HG02943 (cell line): ENCODE data around the gene INHBE.

Experiments
- ATAC-seq: cut with Tn5 transposase; IDR thresholded peaks from one replicate; pipeline ENCODE4 v1.9.1; 2021; ENCODE audit warnings: mild to moderate bottlenecking, low read depth, moderate library complexity; ENCODE audit not compliant: unreplicated experiment

The INHBE gene

DNA sequence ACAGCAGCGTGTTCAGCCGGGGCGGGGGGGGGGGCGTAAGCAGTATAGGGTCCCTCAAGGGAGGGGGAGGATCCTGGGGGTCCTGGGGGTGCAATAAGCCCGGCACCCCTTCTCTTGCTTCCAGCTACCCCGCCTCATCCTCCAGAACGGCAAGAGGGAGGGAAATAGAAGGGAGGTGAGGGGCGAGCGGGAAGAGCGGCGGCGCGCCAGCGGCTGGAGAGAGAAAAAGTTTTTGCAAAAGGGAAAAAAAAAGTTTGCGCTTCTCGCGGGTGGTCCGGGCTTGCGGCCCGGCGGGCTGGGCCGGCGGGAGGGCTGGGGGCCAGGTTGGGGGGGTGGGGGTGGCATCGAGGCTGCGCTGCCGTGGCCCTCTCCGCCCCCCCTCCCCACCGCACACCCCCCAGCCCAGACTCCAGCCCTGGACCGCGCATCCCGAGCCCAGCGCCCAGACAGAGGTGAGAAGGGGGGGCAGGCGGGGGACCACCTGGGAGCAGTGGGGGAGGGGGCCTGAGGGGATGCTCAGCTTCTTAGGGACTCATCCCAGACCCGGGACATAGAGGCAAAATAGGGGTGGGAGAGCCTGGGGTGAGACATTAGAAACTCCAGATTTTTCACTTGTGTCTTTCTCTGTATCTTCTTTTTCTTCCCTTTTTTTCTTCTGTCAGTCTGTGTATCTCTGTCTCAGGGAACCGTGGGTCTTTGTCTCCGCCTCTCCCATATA lies 4.8 kb downstream of the INHBE start, which contains the start of gene GLI1:
Gene GLI1 (plus strand): TSS at position 36 of the 718 bp plus-strand sequence. CDS start 3,907 bp downstream, outside the sequence.
- ATAC-seq = no peak

- ATAC-seq = no peak
Observed at GRCh38 chr12:57460468-57460784, 5.3 kb downstream of the INHBE start.

- no peak for ATAC-seq
Observed at GRCh38 chr12:57460841-57461275, 5.8 kb downstream of the INHBE start.

- no peak for ATAC-seq
Observed at GRCh38 chr12:57461276-57461916, 6.3 kb downstream of the INHBE start.

DNA sequence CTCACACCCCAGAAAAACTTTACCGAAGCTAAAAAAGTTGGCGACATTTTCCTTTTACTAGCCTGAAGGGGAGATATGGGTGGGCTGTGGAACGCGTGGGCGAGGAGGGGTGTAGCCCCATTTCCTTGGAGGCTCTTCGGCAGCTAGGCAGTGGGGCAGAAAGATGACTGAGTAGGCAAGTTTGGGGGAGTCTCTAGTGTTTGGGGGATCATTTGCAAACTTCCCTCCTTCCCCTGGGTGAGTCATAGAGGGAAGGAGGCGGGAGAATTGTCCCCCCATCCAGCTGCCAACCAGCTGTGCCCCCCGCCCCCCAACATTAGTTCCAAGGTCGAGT lies 6.8 kb downstream of the INHBE start:
- ATAC-seq = no peak

GRCh38 chr12:57462251-57462911 lies 7.3 kb downstream of the INHBE start:
- peak; percentile 44 for ATAC-seq

DNA sequence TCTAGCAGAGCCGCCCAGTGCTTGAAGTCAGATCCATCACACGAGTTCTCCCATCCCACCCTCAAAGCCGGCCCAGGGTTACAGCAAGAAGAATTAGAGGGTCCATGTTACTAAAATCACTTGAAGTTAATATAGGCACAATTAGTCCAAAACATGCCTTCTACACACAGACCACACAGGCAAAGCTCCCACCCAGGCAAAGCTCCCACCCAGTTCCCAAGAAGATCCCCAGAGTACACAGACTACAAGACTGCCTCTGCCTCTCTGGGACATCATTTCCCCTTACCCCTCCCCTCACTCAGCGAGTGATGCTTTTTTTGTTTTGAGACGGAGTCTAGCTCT lies 7.8 kb downstream of the INHBE start:
- no peak for ATAC-seq

GRCh38 chr12:57464569-57464968 lies 9.5 kb downstream of the INHBE start:
- no peak for ATAC-seq

DNA sequence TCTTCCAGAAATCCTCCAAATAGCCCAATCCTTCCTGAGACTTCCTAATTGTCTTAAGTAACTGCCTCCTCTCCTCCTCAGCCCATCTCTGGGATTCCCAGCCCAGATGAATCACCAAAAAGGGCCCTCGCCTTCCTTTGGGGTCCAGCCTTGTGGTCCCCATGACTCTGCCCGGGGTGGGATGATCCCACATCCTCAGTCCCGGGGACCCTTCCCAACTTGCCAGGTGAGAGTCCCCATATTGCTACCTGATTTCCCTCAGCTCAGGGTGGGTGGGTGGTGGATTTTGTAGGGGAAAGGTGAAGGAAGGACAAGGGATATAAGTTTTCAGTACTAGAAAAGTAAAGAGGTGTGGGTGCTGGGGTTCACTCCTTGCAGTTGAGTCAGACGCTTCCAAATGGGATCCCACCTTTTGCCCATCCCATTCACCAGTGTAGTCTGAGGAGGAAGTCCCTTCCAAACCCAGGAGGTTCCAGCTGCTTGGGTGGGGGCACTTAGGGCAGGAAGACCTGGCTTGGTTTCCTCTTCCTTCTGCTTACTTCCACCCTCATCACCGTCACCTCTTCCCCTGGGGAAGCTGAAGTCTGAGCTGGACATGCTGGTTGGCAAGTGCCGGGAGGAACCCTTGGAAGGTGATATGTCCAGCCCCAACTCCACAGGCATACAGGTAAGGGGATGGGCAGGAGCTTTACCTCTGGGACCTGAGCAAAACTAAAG lies 10.1 kb downstream of the INHBE start:
- ATAC-seq = no peak

DNA sequence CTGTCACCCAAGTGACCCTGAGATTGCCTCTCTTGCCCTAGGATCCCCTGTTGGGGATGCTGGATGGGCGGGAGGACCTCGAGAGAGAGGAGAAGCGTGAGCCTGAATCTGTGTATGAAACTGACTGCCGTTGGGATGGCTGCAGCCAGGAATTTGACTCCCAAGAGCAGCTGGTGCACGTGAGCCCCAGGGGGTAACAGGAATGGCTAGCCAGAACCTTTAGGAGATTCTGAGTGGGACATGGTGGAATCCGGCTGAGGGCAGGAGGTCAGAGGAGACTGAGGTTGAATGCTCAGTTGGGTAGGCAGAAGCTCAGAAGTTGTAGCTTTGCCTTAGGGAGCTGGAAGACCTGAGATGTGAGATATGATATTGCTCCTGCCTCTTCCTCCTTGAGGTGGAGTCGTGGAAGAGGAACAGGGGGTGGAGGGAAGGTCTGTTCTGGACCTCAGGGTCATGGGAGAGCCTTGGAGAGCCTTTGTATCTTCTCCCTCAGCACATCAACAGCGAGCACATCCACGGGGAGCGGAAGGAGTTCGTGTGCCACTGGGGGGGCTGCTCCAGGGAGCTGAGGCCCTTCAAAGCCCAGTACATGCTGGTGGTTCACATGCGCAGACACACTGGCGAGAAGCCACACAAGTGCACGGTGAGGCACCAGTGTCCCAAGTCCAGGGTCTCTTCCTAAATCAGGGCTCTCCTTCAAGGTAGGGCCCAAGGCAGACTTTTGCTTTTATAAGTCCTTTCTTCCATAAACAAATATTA lies 10.8 kb downstream of the INHBE start:
- ATAC-seq = no peak

DNA sequence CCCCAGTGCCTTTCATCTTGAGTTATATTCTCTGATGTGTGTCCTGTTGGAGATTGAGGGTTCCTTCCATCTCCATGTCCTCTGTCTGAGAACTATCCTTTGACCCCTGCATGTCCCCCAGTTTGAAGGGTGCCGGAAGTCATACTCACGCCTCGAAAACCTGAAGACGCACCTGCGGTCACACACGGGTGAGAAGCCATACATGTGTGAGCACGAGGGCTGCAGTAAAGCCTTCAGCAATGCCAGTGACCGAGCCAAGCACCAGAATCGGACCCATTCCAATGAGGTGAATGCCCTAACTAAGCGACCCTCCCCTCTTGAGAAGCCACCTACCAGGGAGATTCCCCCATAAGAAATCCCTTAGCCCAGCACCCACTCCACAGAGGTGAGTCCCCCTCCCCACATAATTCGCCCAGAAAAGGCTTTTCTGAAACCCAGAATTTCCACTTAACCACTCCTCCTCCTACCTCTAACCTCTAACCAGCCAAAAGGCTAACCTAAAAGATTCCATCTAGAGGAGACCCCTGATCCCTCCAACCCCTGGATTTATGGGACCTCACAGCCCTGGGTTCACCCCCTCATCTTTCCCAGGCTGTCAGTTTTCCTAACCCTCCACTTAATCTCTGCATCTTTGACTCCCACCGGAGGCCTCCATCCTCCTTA lies 12.2 kb downstream of the INHBE start:
- no peak for ATAC-seq

- no peak for ATAC-seq
Observed at GRCh38 chr12:57467915-57468314, 12.8 kb downstream of the INHBE start.

DNA sequence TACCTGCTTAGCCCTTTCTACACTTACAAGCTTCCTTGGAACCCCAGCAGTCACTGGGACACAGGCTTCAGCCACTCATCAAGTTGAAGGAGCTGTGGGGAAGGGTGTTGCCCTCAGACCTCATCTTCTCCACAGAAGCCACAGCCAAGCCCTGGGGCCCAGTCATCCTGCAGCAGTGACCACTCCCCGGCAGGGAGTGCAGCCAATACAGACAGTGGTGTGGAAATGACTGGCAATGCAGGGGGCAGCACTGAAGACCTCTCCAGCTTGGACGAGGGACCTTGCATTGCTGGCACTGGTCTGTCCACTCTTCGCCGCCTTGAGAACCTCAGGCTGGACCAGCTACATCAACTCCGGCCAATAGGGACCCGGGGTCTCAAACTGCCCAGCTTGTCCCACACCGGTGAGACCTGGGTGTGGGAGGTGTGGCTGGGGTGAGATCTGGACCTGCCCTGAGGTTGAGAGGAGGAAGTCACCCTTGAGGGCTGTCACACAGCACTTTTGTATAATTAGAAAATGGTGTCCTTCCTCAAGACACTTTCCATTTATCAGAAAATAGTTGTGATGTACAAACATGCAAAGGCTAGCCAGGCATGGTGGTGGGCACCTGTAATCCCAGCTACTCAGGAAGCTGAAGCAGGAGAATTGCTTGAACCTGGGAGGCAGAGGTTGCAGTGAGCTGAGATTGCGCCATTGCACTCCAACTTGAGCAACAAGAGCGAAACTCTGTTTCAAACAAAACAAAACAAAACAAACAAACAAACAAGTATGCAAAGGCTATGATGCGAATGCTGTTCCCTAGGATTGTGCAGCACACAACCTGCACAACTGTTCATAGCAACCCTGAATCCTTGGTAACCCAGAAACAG lies 14.4 kb downstream of the INHBE start:
- no peak for ATAC-seq

- ATAC-seq = no peak
Observed at GRCh38 chr12:57470286-57470969, 15.3 kb downstream of the INHBE start.

- ATAC-seq = no peak
Observed at GRCh38 chr12:57470970-57471656, 16.0 kb downstream of the INHBE start.

DNA sequence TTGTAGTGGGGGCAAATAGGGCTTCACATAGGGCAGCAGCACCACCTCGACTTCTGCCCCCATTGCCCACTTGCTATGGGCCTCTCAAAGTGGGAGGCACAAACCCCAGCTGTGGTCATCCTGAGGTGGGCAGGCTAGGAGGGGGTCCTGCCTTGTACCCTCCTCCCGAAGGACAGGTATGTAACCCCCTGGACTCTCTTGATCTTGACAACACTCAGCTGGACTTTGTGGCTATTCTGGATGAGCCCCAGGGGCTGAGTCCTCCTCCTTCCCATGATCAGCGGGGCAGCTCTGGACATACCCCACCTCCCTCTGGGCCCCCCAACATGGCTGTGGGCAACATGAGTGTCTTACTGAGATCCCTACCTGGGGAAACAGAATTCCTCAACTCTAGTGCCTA lies 16.6 kb downstream of the INHBE start:
- no peak for ATAC-seq

DNA sequence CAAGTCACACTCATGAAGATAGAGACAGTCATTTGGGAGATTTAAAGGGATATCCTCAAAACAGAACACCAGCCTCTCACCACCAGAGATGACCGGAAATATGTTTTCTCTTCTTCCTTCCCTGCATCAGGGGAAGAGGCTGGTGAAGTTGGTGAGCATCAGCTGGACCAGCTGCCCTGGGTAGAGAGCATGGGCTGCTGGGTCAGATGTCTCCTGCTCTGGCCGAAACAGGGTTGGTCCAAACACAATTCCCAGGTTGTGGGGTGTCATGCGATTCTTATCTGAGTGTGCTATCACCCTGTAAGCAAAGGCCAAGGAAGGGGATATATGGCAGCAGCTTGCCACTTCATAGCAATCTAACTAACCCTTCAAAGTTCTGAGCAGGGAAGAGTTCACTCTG lies 17.3 kb downstream of the INHBE start:
- no peak for ATAC-seq

DNA sequence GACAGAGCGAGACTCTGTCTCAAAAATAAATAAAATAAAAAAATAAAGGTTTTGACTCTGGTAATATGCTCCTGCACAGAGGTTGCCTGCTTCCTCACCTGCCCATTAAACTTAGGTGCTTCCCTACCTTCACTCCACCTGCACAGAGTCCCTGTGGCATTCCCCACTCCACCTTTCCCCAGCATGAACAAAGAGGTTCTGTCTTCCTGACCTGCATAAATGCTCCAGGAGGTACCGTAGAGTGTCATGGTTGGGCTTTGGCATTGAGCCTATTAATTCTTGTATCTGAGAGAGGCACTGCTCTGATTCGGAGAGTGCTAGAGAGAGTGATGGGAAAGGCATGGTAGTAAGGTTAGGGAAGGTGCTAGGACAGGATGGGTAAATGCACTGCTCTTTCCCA lies 18.3 kb downstream of the INHBE start:
- ATAC-seq = no peak
